ENCODE results near the gene ETS2. TPM values are rescaled to one million over a fixed set of nuclear protein-coding genes. Genes with fewer than 3 reads are reported as not detected.

Gene ETS2
- total and polyA plus RNA-seq, 10 of the 15 experiments (the other 5 are each of a cell fraction or from before 2014, with no cell fraction given): 0.52 to 8.6 (median 3.8) TPM

DNA sequence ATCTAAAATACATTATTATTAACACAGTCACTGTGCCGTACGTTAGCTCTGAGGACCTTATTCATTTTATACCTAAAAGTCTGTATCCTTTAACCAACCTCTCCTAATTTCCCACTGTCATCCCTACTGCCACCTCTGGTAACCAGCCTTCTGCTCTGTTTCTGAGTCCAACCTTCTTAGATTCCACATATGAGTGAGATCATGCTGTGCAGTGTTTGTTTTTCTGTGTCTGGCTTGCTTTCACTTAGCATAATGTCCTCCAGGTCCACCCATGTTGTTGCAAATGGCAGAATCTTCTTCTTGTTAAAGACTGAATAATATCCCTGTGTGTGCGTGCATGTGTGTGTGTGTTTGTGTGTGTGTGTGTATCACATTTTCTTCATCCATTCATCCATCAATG lies 64.2 kb downstream of the ETS2 start (continued):
- TF ChIP-seq ZNF592 (IDR thresholded peaks at IDR 0.05) (no peak), NR2C1 (IDR thresholded peaks at IDR 0.05) (no peak), TAF1 (IDR thresholded peaks at IDR 0.05; ENCODE audit: borderline replicate concordance, low read depth, low read length) (no peak), BRCA1 (IDR thresholded peaks at IDR 0.05; ENCODE audit: low read depth, low read length) (no peak), ATF7 (IDR thresholded peaks at IDR 0.05; ENCODE audit: low read depth) (no peak), POLR2AphosphoS5 (IDR thresholded peaks at IDR 0.05; ENCODE audit: low read length) (no peak), ZBED1 (IDR thresholded peaks at IDR 0.05; ENCODE audit: borderline replicate concordance) (no peak)
